ENCODE results near the gene P2RY11.

The P2RY11 gene

DNA sequence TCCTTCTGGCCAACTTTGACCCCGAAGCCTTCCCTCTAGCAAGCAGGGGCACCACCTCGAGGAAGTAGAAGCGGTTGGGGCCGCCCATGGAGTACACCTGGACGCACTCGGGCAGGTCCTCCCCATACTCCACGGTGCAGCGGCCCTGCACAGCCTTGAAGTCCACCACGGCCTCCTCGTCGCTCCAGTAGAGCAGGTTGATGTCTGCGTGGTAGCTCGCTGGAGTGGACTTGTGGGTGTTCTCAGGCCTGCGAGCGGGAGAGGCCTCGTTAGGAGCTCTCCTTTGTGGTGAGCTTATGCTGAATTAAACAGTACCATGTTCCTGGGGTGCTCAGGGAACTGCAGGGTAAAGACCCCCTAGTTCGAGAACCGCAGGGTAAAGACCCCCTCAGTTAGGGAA is 30.5 kb downstream of the P2RY11 start:
- no peak for DNase-seq

DNA sequence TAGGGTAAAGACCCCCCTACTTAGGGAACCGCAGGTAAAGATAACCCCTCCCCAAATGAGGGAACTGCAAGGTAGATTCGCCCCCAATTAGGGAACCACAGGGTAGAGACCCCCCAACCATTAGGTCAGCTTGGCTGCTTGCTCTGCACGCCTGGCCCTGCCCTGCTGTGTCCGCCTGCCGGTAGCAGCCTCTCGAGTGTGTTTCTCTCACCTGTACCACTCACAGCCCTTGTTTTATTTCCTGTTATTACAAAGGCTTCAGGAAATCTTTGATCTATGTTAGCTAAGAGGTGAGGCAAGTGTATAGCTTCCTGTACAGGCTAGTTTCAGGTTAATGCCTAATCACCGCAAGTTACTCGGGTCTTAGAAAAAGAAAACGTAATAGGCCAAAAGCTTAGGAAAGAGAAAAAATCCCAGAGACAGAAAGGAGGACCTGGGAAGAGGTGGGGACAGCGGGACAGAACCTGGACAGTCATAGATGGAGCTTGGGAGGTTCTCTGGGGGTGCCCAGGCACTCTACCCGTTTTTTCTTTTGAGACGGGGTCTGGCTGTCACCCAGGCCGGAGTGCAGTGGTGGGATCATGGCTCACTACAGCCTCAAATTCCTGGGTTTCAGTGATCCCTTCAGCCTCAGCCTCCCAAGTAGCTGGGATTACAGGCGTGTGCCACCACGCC is 31.3 kb downstream of the P2RY11 start:
- DNase-seq, result peak in 2 of 4 experiments; percentile 39 to 45

DNA sequence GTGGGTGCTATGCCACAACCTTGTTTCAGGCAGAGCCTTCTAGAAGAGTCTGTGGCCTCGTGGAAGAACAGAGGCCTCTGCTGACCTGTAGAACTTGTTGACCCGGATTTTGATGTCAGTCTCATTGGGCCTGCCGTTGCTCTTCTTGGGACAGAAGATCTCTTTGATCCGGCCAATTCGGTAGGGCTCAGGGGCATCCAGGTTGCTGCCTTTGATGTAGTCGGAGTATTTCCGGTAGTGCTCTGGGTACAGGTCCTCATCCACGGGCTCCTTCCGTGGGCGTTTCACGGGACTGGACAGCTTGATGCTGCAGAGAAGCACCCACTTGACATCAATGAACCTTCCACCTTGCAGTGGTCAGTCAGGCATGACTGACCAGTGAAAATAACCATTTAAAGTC is 32.2 kb downstream of the P2RY11 start:
- no peak for DNase-seq

DNA sequence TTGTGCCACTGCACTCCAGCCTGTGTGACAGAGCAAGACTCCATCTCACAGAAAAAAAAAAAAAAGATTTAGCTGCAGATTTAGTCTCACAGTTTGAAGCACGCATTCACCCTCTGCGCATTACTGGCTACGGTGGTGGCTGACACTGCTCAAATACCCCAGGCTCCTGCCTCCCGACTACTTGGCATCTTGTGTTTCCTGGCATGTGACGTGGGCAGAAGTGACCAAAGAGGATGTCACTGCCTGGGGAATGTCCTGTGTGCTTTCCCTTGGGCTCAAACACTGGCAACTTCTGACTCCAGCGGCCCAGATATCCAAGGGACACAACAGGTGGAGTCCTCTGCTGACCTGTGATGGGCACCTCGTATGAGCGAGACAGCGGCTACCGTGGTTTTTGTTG is 32.9 kb downstream of the P2RY11 start:
- DNase-seq, result no peak

DNA sequence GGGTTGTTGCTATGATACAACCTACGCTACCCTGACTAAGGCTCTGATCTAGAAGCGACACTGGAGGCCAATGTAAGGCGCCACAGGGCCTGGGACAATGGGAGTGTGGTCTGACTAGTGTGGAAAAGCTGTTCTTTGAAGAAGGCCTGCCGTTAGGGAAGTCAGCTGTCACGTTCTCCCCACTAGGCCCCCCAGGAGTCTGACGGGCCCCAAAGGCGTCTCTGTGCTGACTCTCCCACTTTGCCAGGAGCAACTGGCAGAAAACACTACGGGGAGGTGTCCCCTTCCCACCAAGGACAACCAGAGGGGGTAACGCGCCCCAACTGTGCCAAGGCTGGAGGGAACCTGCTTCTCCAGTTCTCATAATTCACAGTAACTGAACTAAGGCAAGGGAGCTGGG is 33.5 kb downstream of the P2RY11 start:
- DNase-seq, result no peak

DNA sequence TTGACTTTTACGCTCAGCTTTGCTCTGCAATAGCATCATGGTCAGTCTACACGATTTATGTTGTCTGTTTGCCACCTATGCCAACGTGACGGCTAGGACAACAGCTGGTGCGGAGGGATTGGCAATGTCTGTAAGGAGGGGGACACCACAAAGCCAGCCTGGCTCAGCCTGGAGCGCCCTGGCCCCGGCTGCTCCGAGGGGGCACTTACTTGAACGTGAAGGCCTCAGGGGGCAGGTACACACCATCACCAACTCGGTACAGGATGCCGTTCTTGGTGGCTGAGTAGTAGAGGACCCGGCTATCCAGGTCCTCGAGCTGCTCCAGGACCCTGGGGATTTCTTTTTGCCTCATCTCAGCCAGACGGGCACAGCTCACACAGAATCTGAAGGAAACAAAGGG is 34.6 kb downstream of the P2RY11 start:
- DNase-seq, result no peak

DNA sequence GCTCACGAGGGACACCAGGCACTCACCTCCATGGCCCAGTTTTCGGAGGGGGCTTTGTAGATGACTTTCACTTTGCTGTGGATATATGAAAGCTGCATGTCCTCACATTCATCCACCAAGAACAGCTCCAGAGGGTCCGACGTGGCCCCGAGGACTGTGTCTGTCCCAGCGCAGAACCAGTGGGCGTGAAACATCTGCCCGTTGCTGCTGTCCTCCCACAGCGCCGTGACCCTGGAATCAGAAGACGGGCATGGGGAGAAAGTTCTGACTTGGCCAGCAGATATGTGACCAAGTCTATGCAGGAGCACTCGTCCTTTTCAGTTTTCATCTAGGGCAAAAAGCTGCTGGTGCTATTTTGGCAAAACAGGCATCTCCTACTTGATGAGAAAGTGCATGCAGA is 37.9 kb downstream of the P2RY11 start:
- DNase-seq, result no peak

DNA sequence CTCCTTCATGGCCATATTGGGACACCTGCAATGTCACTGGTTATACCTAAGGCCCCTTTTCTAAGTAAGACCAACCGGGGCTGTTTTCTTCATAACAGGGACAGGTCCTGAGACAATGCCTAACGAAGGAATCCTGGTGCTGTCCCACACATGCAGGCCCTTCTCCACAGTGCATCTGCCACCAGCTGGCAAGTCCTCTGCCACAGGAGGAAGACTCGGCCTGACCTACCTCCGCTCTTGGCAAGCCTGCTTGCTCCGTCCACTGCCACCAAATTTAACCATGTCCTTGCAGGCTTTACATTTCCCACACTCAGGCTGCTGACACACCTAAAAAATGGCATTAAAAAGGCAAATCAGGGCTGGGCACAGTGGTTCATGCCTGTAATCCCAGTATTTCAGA is 40.0 kb downstream of the P2RY11 start:
- DNase-seq, result no peak

DNA sequence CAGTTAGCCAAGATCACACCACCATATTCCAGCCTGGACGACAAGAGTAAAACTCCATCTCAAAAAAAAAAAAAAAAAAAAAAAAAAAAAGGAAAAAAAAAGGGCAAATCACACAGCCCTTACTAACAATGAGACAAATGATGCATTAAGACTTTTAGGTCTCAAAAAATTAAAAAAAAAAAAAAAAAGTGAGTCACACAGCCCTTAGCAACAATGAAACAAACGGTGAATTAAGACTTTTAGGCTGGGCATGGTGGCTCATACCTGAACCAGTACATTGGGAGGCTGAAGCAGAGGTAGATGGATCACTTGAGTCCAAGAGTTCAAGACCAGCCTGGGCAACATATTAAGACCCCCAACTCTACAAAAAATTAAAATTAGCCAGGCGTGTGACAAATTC is 40.6 kb downstream of the P2RY11 start:
- DNase-seq, result no peak

DNA sequence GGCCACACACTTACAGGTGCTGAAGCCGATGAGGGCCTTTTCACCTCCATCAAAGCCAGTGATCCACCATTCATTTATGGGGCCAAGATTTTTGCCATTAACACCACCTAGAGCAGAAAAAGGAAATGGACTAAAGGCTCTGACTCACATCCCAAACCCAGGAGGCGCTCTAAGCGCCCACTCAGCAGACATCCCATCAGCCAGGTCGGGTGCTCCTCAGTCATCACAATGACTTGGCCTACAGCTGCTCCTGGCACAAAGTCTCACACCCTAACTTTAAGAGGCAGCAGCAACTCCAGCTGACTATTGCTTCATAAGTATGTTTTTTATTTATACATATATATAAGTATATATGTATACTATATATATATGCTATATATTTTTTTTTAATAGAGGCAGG is 44.3 kb downstream of the P2RY11 start:
- no peak for DNase-seq

DNA sequence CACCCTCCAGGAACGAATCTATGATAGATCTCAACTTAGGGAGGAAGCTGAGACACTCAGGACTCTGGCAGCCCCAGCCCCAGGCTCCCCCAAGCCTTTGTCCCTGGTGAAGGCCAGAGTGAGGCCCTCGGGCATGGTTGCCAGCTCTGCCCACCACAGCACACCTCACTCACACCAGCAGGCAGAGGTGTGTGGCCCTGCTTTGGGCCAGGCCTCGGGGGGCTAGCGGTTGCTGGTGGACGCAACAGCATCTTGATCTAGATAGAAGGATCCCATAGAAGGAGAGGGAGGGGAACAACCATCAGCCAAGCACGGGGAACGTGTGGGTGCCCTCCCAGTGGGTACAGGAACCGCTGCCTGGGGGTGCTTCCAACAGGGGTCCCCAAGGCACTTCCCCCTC is 46.6 kb downstream of the P2RY11 start:
- DNase-seq, result no peak

DNA sequence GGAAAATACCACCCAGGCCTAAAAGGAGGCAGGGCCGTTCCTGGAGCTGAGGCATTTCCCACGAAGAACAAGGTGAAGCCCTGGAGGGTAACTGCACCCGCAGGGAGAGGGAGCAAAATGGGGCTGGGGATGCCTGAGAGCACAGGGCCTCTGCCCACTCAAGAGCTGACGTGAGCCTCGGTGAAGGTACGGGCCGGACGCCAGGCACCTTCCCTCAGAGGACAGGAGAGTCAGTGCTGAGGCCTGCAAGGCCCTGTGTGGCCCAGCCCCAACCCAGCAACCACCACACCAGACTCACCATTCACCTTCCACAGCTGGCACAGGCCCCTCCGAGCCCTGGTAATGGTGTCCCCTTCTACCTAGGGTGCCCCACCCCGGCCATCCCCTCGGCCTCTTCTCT is 47.0 kb downstream of the P2RY11 start:
- DNase-seq, result no peak

DNA sequence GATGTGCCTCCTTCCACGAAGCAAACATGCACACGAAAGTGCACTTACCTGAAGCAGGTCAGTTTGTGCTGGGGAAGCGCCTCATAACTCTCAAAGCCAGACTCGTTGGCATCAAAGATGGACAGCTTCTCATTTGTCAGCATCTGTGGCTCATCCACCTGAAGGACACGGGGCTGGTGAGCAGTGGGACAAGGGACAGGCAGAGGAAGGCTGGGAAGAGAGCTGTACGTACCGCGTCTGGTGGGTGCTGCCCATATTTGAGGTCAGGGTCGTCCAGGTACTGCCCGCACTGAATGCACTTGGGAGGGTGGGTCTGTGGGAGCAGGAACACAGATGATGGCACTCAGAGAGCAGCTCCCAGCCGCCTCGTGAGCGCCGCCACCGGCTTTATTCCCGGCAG is 48.1 kb downstream of the P2RY11 start:
- no peak for DNase-seq

DNA sequence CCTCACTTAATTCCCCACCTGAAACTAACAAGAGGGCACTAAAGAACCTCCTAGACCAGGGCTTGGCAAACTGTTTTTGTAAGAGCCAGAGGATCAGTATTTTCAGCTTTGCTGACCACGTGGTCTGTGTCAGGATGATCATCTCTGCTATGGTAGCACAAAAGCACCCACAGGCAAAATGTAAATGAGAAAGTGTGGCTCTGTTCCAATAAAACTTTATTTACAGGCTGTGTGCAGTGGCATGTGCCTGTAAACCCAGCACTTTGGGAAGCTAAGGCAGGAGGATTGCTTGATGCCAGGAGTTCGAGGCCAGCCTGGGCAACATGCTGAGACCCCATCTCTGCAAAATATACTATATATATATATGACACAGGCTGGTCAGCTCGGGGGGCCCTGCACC is 52.0 kb downstream of the P2RY11 start:
- no peak for DNase-seq
